GM19468 (cell line): ENCODE results near the gene TNFRSF8.
"Not testable (repeated sequence)": the region's sequence is repeated elsewhere in the genome, so short reads cannot be mapped to it uniquely, and the experiment has no call there.

Source experiments
- ATAC-seq: cut with Tn5 transposase; IDR thresholded peaks from one replicate; pipeline ENCODE4 v1.9.1; 2021; ENCODE audit warnings: mild to moderate bottlenecking, moderate library complexity, moderate number of reproducible peaks; ENCODE audit not compliant: unreplicated experiment; ENCODE audit errors: extremely low read depth

Gene TNFRSF8

GRCh38 chr1:12080773-12081556 is 17.9 kb downstream of the TNFRSF8 start:
- no peak for ATAC-seq

- no peak for ATAC-seq
Measured at GRCh38 chr1:12081648-12082396, 18.7 kb downstream of the TNFRSF8 start.

- no peak for ATAC-seq
Measured at GRCh38 chr1:12082988-12083387, 19.9 kb downstream of the TNFRSF8 start.

GRCh38 chr1:12083766-12084165 is 20.7 kb downstream of the TNFRSF8 start:
- ATAC-seq = no peak

GRCh38 chr1:12085643-12086260 is 22.6 kb downstream of the TNFRSF8 start:
- no peak for ATAC-seq

GRCh38 chr1:12087797-12088314 is 24.8 kb downstream of the TNFRSF8 start:
- no peak for ATAC-seq

- ATAC-seq = no peak
Measured at GRCh38 chr1:12088607-12089006, 25.5 kb downstream of the TNFRSF8 start.

GRCh38 chr1:12090326-12090725 is 27.2 kb downstream of the TNFRSF8 start:
- ATAC-seq = no peak

- no peak for ATAC-seq
Measured at GRCh38 chr1:12091191-12091590, 28.1 kb downstream of the TNFRSF8 start.

GRCh38 chr1:12094180-12094579 is 31.1 kb downstream of the TNFRSF8 start:
- no peak for ATAC-seq

- no peak for ATAC-seq
Measured at GRCh38 chr1:12095452-12096263, 32.6 kb downstream of the TNFRSF8 start.

GRCh38 chr1:12096615-12097014 is 33.5 kb downstream of the TNFRSF8 start:
- ATAC-seq = no peak

GRCh38 chr1:12097321-12097720 is 34.2 kb downstream of the TNFRSF8 start:
- ATAC-seq = no peak

- no peak for ATAC-seq
Measured at GRCh38 chr1:12098786-12099185, 35.7 kb downstream of the TNFRSF8 start.

GRCh38 chr1:12099610-12100009 is 36.5 kb downstream of the TNFRSF8 start:
- ATAC-seq = no peak

GRCh38 chr1:12100071-12100470 is 37.0 kb downstream of the TNFRSF8 start:
- no peak for ATAC-seq

- not testable (repeated sequence) for ATAC-seq
Measured at GRCh38 chr1:12101120-12101519, 38.0 kb downstream of the TNFRSF8 start.

GRCh38 chr1:12102066-12102465 is 39.0 kb downstream of the TNFRSF8 start:
- ATAC-seq = no peak

GRCh38 chr1:12104417-12104816 is 41.3 kb downstream of the TNFRSF8 start:
- no peak for ATAC-seq

GRCh38 chr1:12106153-12106552 is 43.0 kb downstream of the TNFRSF8 start:
- no peak for ATAC-seq
